Measurements from ENCODE around the gene BAK1. TPM values are rescaled to one million over a fixed set of nuclear protein-coding genes. Genes with fewer than 3 reads are reported as not detected.
"Not testable (repeated sequence)": the region's sequence is repeated elsewhere in the genome, so short reads cannot be mapped to it uniquely, and the experiment has no call there.

BAK1 gene
- total RNA-seq, 1 donor: 30.7 TPM

DNA sequence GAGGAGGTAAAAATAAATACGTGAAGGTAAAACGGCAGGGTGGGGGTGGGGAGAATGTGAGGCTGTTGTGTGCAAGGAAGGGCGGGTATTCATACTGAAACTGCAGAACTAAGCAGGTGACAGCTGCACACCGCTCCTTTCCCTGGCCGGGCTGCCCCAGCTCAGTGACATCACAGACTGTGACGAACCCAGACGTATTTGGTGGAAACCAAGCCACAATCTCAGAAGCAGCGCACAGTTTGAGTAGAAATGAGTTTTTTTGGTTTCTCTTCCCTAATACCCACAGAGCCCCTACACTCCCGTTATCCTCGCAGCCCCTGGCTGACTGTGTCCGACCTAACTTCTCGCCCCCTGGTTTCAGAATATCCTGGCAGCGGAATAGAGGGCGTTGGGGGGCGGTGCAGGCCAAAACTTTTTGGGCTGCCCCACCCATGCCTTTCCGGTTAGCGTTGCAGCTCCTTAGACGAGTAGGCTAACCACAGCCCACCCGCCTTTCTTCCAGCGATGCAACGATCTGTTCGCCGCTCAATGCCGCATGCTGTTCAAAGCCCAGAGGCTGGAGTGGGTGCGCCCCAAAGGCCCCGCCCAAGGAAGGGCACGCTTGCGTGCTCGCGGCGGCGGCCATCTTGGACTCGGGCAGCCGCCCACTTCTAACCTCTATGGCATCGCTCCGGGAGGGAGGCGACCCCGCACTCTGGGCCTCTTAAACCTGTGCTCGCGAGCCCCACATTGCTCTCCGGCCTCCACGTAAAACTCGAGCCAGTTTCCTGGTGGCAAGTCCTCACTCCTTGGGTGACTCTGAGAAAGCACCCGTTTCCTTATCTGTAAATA lies 9.1 kb downstream of the BAK1 start:
- TF ChIP-seq, protein P1, sequence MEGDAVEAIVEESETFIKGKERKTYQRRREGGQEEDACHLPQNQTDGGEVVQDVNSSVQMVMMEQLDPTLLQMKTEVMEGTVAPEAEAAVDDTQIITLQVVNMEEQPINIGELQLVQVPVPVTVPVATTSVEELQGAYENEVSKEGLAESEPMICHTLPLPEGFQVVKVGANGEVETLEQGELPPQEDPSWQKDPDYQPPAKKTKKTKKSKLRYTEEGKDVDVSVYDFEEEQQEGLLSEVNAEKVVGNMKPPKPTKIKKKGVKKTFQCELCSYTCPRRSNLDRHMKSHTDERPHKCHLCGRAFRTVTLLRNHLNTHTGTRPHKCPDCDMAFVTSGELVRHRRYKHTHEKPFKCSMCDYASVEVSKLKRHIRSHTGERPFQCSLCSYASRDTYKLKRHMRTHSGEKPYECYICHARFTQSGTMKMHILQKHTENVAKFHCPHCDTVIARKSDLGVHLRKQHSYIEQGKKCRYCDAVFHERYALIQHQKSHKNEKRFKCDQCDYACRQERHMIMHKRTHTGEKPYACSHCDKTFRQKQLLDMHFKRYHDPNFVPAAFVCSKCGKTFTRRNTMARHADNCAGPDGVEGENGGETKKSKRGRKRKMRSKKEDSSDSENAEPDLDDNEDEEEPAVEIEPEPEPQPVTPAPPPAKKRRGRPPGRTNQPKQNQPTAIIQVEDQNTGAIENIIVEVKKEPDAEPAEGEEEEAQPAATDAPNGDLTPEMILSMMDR (IDR thresholded peaks at IDR 0.05; ENCODE audit: insufficient read depth, low read depth, low read length): no peak
- DNase-seq (ENCODE audit: low read depth): peak; percentile 64
- peak overlapping the region; percentile 72 for H3K4me3 ChIP-seq (ENCODE audit: low read depth, low read length)

DNA sequence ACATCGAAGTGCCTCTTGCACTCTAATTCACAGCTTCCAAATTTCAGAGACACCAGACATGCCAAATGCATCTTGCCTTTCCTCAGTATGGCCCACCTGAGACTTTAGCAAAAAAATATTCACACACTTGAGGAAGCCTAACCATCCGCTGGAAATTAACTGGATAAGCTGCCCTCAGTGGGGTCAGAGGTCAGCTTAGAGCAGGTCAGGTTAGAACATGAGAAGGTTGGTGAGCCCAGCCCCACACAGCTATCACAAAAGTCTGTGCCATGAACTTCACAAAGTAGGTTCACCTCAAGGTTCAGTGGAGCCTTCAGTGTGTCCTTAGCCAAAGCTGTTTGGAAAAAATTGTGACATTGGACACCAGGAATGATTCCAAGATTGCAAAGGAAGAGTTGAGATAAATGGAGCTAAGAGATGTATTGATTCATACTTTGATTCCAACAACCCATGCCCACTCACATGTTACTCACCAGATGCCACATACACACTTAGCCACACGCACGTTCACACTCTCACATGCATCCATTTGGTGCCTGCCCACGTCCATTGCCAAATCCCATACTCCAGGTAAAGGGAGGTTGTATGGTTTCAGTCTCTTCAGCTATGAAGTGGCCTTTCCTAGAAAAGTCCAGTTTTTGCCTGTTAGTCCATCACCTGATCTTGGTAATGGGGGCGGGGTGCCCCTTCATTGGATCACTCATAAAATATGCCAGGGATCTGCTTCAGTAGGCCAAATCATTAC lies 11.1 kb downstream of the BAK1 start:
- H3K4me3 ChIP-seq (ENCODE audit: low read depth, low read length): no peak overlapping the region
- no peak for DNase-seq (ENCODE audit: low read depth)
- TF ChIP-seq, protein P1 (IDR thresholded peaks at IDR 0.05; ENCODE audit: insufficient read depth, low read depth, low read length): no peak

DNA sequence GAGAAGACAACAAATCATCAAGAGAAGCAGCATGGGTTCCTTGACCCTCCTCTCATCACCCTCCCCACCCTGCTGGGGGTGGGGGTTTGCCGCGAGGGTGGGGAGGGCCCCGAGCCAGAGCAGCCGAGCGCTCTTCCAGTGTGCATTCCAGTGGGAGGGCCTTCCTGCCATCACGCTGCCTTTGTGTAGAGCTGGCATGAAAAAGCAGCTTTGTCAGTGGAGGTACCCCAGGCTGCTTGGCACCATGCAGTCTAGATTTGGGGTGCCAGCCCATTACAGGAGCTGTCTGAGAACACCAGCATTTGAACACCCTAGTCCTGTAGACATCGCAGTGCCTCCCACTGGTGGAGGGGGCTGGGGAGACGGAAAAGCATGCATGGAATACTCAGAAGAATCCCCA lies 12.2 kb downstream of the BAK1 start:
- TF ChIP-seq, protein P1 (IDR thresholded peaks at IDR 0.05; ENCODE audit: insufficient read depth, low read depth, low read length): no peak
- no peak for DNase-seq (ENCODE audit: low read depth)
- no peak overlapping the region for H3K4me3 ChIP-seq (ENCODE audit: low read depth, low read length)

DNA sequence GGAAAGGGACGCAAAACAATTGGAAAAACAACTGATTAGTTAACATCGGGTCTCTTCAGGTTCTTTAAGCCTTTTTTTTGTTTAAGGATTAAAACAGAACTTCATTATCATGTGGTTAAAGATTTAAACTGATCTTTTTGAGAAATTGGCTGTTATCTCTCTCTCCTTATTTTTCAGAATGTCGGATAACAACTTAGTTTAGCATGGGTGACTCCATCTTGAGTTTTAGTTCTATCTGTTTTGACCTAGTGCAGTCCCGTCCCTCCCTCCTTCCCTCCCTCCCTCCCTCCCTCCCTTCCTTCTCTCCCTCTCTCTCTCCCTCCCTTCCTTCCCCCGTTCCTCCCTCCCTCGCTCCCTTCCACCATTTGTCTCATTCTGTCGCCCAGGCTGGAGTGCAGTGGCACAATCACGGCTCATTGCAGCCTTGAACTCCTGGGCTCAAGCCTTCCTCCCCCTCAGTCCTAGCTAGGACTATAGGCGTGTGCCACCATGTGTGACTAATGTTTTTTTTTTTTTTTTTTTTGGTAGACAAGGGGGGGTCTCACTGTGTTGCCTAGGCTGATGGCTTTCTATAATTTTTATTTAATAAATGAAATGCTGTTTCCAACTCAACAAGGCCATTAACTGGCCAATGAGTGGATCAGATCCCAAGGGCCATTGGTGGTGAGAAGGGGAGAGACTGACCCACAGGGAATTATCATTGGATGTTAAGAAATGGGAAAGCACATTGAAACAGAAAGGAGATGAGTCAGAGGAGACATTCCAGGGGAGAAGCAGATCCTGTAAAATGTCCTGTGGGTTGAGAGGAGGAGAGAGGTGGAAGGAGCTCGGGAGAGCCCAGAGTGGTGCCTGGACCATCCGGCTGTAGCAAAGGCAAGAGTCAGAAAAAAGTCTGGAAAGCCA lies 13.6 kb downstream of the BAK1 start:
- TF ChIP-seq, protein P1 (IDR thresholded peaks at IDR 0.05; ENCODE audit: insufficient read depth, low read depth, low read length): no peak
- no peak overlapping the region for H3K4me3 ChIP-seq (ENCODE audit: low read depth, low read length)
- DNase-seq (ENCODE audit: low read depth): peak; percentile 51

DNA sequence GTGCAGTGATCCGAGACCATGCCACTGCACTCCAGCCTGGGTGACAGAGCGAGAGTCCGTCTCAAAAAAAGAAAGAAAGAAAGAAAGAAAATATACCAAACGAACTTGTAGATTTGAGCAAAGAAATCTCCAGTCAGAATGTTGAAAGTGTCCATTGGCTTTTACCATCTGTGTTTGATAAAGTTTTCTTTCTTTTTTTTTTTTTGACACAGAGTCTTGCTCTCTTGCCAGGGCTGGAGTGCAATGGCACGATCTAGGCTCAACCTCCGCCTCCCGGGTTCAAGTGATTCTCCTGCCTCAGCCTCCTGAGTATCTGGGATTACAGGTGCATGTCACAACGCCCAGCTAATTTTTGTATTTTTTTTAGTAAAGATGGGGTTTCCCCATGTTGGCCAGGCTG lies 21.3 kb downstream of the BAK1 start:
- H3K4me3 ChIP-seq (ENCODE audit: low read depth, low read length): no peak overlapping the region
- TF ChIP-seq, protein P1 (IDR thresholded peaks at IDR 0.05; ENCODE audit: insufficient read depth, low read depth, low read length): no peak
- DNase-seq (ENCODE audit: low read depth): no peak

DNA sequence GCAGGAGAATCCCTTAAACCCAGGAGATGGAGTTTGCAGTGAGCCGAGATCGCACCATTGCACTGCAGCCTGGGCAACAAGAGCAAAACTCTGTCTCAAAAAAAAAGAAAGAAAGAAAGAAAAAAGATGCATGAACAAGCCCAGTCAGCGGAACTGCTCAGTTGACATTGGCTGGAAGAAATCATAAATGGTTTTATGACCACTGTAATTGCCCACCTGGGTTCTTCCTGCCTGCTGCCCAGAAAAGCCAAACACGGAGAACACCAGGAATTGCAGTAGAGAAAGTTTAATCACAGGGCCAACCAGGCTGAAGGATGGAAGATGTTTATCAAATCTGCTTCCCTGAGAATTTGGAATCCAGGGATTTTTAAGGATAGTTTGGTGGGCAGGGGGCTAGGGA lies 22.7 kb downstream of the BAK1 start:
- TF ChIP-seq, protein P1 (IDR thresholded peaks at IDR 0.05; ENCODE audit: insufficient read depth, low read depth, low read length): no peak
- no peak for DNase-seq (ENCODE audit: low read depth)
- no peak overlapping the region for H3K4me3 ChIP-seq (ENCODE audit: low read depth, low read length)

DNA sequence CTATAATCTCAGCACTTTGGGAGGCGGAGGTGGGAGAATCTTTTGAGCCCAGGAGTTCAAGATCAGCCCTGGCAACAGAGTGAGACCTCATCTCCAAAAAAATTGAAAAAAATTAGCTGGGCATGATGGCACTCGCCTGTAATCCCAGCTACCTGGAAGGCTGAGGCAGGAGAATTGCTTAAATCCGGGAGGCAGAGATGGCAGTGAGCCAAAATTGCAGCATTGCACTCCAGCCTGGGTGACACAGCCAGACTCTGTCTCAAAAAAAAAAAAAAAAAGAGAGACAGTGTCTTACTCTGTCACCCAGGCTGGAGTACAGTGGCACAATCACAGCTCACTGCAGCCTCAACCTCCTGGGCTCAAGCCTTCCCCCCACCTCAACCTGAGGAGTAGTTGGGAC lies 27.2 kb downstream of the BAK1 start:
- H3K4me3 ChIP-seq (ENCODE audit: low read depth, low read length); DNase-seq (ENCODE audit: low read depth): not testable (repeated sequence)
